DMS53 treated with DMSO at 0.1 percent for 48 hours (cell line): Measurements from ENCODE around the gene PCNT.
"Not testable (repeated sequence)": the region's sequence is repeated elsewhere in the genome, so short reads cannot be mapped to it uniquely, and the experiment has no call there.

Experiments
- DNase-seq: peaks from one replicate; lab custom pipeline; 2025; ENCODE audit not compliant: unreplicated experiment; lab: John Stamatoyannopoulos, UW

Gene PCNT

GRCh38 chr21:46401186-46401910, 77.4 kb downstream of the PCNT start:
- DNase-seq = no peak

- no peak for DNase-seq
These were observed 78.5 kb downstream of the PCNT start for GRCh38 chr21:46402421-46402820.

GRCh38 chr21:46403234-46403811, 79.4 kb downstream of the PCNT start:
- DNase-seq = not testable (repeated sequence)

- DNase-seq = no peak
These were observed 80.3 kb downstream of the PCNT start for GRCh38 chr21:46404306-46404705.

GRCh38 chr21:46406001-46406400, 82.0 kb downstream of the PCNT start:
- DNase-seq = no peak

- no peak for DNase-seq
These were observed 85.9 kb downstream of the PCNT start for GRCh38 chr21:46409641-46410406.

GRCh38 chr21:46410516-46410915, 86.6 kb downstream of the PCNT start:
- no peak for DNase-seq

GRCh38 chr21:46411236-46411635, 87.3 kb downstream of the PCNT start:
- no peak for DNase-seq

GRCh38 chr21:46411691-46412090, 87.7 kb downstream of the PCNT start:
- DNase-seq = no peak

GRCh38 chr21:46412521-46413364, 88.8 kb downstream of the PCNT start:
- no peak for DNase-seq

GRCh38 chr21:46413365-46413696, 89.4 kb downstream of the PCNT start:
- DNase-seq = no peak

- DNase-seq = no peak
These were observed 91.0 kb downstream of the PCNT start for GRCh38 chr21:46414965-46415275.

- no peak for DNase-seq
These were observed 92.6 kb downstream of the PCNT start for GRCh38 chr21:46416551-46416950.

GRCh38 chr21:46418265-46418946, 94.5 kb downstream of the PCNT start:
- no peak for DNase-seq

- no peak for DNase-seq
These were observed 96.6 kb downstream of the PCNT start for GRCh38 chr21:46420241-46421190.

GRCh38 chr21:46421191-46421750, 97.3 kb downstream of the PCNT start:
- no peak for DNase-seq

GRCh38 chr21:46421756-46422555, 98.0 kb downstream of the PCNT start:
- DNase-seq = no peak

GRCh38 chr21:46422636-46423241, 98.8 kb downstream of the PCNT start:
- DNase-seq = no peak
